ENCODE measurements around the gene PRRT3. TPM values are rescaled to one million over a fixed set of nuclear protein-coding genes. Genes with fewer than 3 reads are reported as not detected.

Gene PRRT3
- total and polyA plus RNA-seq, 2 experiments from 2014 or later, result 4.3 to 6.9 TPM

DNA sequence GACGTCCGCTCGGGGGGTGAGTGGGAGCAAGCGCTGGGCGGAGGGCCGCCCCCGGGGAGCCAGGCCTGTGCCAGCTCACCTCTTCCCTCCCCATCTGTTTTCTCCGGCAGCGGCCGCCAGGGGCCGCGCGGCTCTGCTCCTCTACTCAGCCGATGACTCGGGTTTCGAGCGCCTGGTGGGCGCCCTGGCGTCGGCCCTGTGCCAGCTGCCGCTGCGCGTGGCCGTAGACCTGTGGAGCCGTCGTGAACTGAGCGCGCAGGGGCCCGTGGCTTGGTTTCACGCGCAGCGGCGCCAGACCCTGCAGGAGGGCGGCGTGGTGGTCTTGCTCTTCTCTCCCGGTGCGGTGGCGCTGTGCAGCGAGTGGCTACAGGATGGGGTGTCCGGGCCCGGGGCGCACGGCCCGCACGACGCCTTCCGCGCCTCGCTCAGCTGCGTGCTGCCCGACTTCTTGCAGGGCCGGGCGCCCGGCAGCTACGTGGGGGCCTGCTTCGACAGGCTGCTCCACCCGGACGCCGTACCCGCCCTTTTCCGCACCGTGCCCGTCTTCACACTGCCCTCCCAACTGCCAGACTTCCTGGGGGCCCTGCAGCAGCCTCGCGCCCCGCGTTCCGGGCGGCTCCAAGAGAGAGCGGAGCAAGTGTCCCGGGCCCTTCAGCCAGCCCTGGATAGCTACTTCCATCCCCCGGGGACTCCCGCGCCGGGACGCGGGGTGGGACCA lies 19.2 kb downstream of the PRRT3 start:
- DNase-seq (ENCODE audit: low spot score), result peak; percentile 88

DNA sequence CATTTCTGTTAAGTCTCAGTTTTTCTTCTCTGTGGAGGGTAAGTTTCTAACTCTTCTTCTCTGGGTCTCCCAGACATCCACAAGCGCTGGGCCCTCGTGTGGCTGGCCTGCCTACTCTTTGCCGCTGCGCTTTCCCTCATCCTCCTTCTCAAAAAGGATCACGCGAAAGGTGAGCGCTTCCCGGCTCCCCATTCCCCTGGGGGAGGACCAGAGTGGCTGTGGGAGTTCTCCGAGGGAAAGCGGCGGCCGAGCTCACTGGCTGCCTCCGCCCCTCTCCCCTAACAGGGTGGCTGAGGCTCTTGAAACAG lies 19.7 kb downstream of the PRRT3 start:
- no peak; the same call in 2 of the 3 replicates for ATAC-seq
- peaks cover 6% of the 10 kb centered on the region; the same call in 1 of the 2 replicates for H3K36me3 ChIP-seq (ENCODE audit: insufficient read depth)

More for the DNA sequence above, 19.2 kb downstream of the PRRT3 start:
- Histone ChIP-seq H3K4me3 (peak overlapping the region; percentile 85), H4K20me1 (replicated peaks; ENCODE audit: insufficient read depth) (no peaks in the 10 kb centered on the region), H3K79me2 (replicated peaks; ENCODE audit: insufficient read depth) (no peaks in the 10 kb centered on the region; the same call in 1 of the 2 replicates), H3K4me1 (ENCODE audit: insufficient read depth) (peaks cover 5% of the 10 kb centered on the region), H3K9me2 (ENCODE audit: insufficient read depth) (no peaks in the 10 kb centered on the region), H2AFZ (peak overlapping the region; percentile 95), H3K4me2 (peak overlapping the region; percentile 93), H3K36me3 (ENCODE audit: insufficient read depth) (peaks cover 6% of the 10 kb centered on the region; the same call in 1 of the 2 replicates), H3K27ac (ENCODE audit: low read depth) (no peak overlapping the region), H3F3A (replicated peaks; ENCODE audit: low read depth) (0 out of 2 replicates have a peak, but pooled peaks cover 5% of the 10 kb centered on the region), H3K27me3 (ENCODE audit: insufficient read depth) (peaks cover 8% of the 10 kb centered on the region; the same call in 1 of the 2 replicates)
- peaks cover 17% of the 10 kb centered on the region for H3K36me3 Mint-ChIP-seq (ENCODE audit: low read depth)
- peaks cover 10% of the 10 kb centered on the region for H3K4me1 Mint-ChIP-seq
- no peak overlapping the region for H3K27ac Mint-ChIP-seq
- TF ChIP-seq, protein P1, sequence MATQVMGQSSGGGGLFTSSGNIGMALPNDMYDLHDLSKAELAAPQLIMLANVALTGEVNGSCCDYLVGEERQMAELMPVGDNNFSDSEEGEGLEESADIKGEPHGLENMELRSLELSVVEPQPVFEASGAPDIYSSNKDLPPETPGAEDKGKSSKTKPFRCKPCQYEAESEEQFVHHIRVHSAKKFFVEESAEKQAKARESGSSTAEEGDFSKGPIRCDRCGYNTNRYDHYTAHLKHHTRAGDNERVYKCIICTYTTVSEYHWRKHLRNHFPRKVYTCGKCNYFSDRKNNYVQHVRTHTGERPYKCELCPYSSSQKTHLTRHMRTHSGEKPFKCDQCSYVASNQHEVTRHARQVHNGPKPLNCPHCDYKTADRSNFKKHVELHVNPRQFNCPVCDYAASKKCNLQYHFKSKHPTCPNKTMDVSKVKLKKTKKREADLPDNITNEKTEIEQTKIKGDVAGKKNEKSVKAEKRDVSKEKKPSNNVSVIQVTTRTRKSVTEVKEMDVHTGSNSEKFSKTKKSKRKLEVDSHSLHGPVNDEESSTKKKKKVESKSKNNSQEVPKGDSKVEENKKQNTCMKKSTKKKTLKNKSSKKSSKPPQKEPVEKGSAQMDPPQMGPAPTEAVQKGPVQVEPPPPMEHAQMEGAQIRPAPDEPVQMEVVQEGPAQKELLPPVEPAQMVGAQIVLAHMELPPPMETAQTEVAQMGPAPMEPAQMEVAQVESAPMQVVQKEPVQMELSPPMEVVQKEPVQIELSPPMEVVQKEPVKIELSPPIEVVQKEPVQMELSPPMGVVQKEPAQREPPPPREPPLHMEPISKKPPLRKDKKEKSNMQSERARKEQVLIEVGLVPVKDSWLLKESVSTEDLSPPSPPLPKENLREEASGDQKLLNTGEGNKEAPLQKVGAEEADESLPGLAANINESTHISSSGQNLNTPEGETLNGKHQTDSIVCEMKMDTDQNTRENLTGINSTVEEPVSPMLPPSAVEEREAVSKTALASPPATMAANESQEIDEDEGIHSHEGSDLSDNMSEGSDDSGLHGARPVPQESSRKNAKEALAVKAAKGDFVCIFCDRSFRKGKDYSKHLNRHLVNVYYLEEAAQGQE (IDR thresholded peaks at IDR 0.05; ENCODE audit: unreplicated experiment), result no peak
- no peak for TF ChIP-seq ZNF331 (CRISPR knock-in tag; IDR thresholded peaks at IDR 0.05; ENCODE audit: low read depth)
- TF ChIP-seq, protein P2, sequence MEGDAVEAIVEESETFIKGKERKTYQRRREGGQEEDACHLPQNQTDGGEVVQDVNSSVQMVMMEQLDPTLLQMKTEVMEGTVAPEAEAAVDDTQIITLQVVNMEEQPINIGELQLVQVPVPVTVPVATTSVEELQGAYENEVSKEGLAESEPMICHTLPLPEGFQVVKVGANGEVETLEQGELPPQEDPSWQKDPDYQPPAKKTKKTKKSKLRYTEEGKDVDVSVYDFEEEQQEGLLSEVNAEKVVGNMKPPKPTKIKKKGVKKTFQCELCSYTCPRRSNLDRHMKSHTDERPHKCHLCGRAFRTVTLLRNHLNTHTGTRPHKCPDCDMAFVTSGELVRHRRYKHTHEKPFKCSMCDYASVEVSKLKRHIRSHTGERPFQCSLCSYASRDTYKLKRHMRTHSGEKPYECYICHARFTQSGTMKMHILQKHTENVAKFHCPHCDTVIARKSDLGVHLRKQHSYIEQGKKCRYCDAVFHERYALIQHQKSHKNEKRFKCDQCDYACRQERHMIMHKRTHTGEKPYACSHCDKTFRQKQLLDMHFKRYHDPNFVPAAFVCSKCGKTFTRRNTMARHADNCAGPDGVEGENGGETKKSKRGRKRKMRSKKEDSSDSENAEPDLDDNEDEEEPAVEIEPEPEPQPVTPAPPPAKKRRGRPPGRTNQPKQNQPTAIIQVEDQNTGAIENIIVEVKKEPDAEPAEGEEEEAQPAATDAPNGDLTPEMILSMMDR (conservative IDR thresholded peaks at IDR 0.05; ENCODE audit: low read depth in 2 of 2), result peak; percentile 57 to 61
- peak; percentile 67 for TF ChIP-seq CREB1 (CRISPR knock-in tag; IDR thresholded peaks at IDR 0.05; ENCODE audit: low read depth)
- peaks cover 11% of the 10 kb centered on the region for H3K27me3 Mint-ChIP-seq (ENCODE audit: insufficient read depth, low read depth, poor library complexity)
- H3K9me3 Mint-ChIP-seq, result peaks cover 12% of the 10 kb centered on the region; the same call in 2 of the 3 replicates
- peak overlapping the region; percentile 89 for H3K4me3 Mint-ChIP-seq
- peak; percentile 86 for ATAC-seq

More for the DNA sequence above, 19.7 kb downstream of the PRRT3 start:
- Histone ChIP-seq H3F3A (replicated peaks; ENCODE audit: low read depth) (0 out of 2 replicates have a peak, but pooled peaks cover 5% of the 10 kb centered on the region), H3K4me2 (peak overlapping the region; percentile 93), H4K20me1 (replicated peaks; ENCODE audit: insufficient read depth) (no peaks in the 10 kb centered on the region), H3K79me2 (replicated peaks; ENCODE audit: insufficient read depth) (no peaks in the 10 kb centered on the region; the same call in 1 of the 2 replicates), H3K27me3 (ENCODE audit: insufficient read depth) (peaks cover 8% of the 10 kb centered on the region; the same call in 1 of the 2 replicates), H3K4me3 (peak overlapping the region; percentile 85), H3K27ac (ENCODE audit: low read depth) (0 out of 2 replicates have a peak overlapping the region, but pooled peaks have one; percentile 39), H2AFZ (peak overlapping the region; percentile 95), H3K9me2 (ENCODE audit: insufficient read depth) (no peaks in the 10 kb centered on the region), H3K4me1 (ENCODE audit: insufficient read depth) (peaks cover 5% of the 10 kb centered on the region)
- Mint-ChIP-seq H3K4me3 (peak overlapping the region; percentile 89), H3K27me3 (ENCODE audit: insufficient read depth, low read depth, poor library complexity) (peaks cover 11% of the 10 kb centered on the region), H3K9me3 (peaks cover 12% of the 10 kb centered on the region; the same call in 2 of the 3 replicates), H3K36me3 (ENCODE audit: low read depth) (peaks cover 16% of the 10 kb centered on the region), H3K27ac (no peak overlapping the region), H3K4me1 (peaks cover 10% of the 10 kb centered on the region)
- no peak for DNase-seq (ENCODE audit: low spot score)
- TF ChIP-seq, protein P1 (IDR thresholded peaks at IDR 0.05; ENCODE audit: unreplicated experiment), result no peak
- TF ChIP-seq EZH2 (IDR thresholded peaks at IDR 0.05; ENCODE audit: low read depth, unreplicated experiment) (no peak), ZNF331 (CRISPR knock-in tag; IDR thresholded peaks at IDR 0.05; ENCODE audit: low read depth) (no peak), STAT1 (IDR thresholded peaks at IDR 0.05; ENCODE audit: unreplicated experiment) (no peak), EZH2phosphoT487 (IDR thresholded peaks at IDR 0.05; ENCODE audit: unreplicated experiment) (no peak)
- TF ChIP-seq, protein P2 (conservative IDR thresholded peaks at IDR 0.05; ENCODE audit: low read depth in 2 of 2), result no peak
